A549 (cell line): ENCODE measurements around the gene STEAP1. TPM values are rescaled to one million over a fixed set of nuclear protein-coding genes. Genes with fewer than 3 reads are reported as not detected.

ENCODE experiments used
- ATAC-seq, 2 experiments: fragments of 200-7000 bp in 1 of 2; fragments of >200 bp in 1 of 2; cut with Nextera tagmentation in 1 of 2; cut with Tn5 transposase in 1 of 2; 3 replicates each; pipeline versions ENCODE4 v1.8.0 to v1.9.1; 2018 to 2020; ENCODE audit warnings: mild to moderate bottlenecking in 1 of 2, moderate library complexity in 1 of 2
- CTCF ChIA-PET: fragments of 300-600 bp; sonication (Branson Sonifier 250); formaldehyde crosslinking; extraction: SDS; loops from one replicate; lab custom pipeline; 2021; ENCODE audit warnings: antibody characterized with exemption, inconsistent platforms; lab: Yijun Ruan, JAX
- POLR2A ChIA-PET: fragments of 350-600 bp; formaldehyde crosslinking; extraction: SDS; loops from one replicate; lab custom pipeline; 2021; ENCODE audit warnings: antibody characterized with exemption, inconsistent platforms; lab: Yijun Ruan, JAX
- DNase-seq, 2 experiments: peaks; one replicate each; pipeline versions ENCODE4 v3.0.0 to v3.0.0-alpha.2; 2011 to 2016; ENCODE audit warnings: low read depth in 1 of 2, low spot score in 1 of 2
- FAIRE-seq: peaks from 2 replicates; lab custom pipeline; 2011; peaks lifted over from hg19 to GRCh38; lab: Jason Lieb, UNC
- H3K27ac ChIP-seq, 2 experiments: fragments of >200 bp; sonication (Bioruptor Twin); formaldehyde crosslinking; 3 replicates each; pipeline ENCODE4 v1.5.1; 2016 to 2017
- H3K4me1 ChIP-seq: fragments of >200 bp; sonication (Bioruptor Twin); formaldehyde crosslinking; 3 replicates; pipeline ENCODE4 v1.6.1; 2016
- H3K4me2 ChIP-seq: fragments of >200 bp; sonication (Bioruptor Twin); formaldehyde crosslinking; 3 replicates; pipeline ENCODE4 v1.6.1; 2016
- H3K4me3 ChIP-seq: fragments of >200 bp; sonication (Bioruptor Twin); formaldehyde crosslinking; 3 replicates; pipeline ENCODE4 v1.5.1; 2016
- H3K9me3 ChIP-seq: fragments of >200 bp; sonication (Bioruptor Twin); formaldehyde crosslinking; 3 replicates; pipeline ENCODE4 v1.6.1; 2016
- BCL3 ChIP-seq: fragments of >200 bp; sonication (Bioruptor Twin); formaldehyde crosslinking; IDR thresholded peaks from 3 replicates; pipeline ENCODE4 v1.6.1; 2016
- CEBPB ChIP-seq, 2 experiments: fragments of >200 bp in 1 of 2; sonication (Bioruptor Twin) in 1 of 2; formaldehyde crosslinking in 1 of 2; IDR thresholded peaks; 2 replicates each; pipeline ENCODE4 v1.6.1; 2012 to 2016
- CHD2 ChIP-seq: fragments of 150-350 bp; IDR thresholded peaks from 2 replicates; pipeline ENCODE4 v1.6.1; 2014; ENCODE audit warnings: low read length; ENCODE audit not compliant: partially characterized antibody
- CHD4 ChIP-seq: fragments of 200-600 bp; sonication (generic); IDR thresholded peaks from 2 replicates; pipeline ENCODE4 v1.6.1; 2016; ENCODE audit warnings: antibody characterized with exemption, mild to moderate bottlenecking, borderline replicate concordance
- CTCF ChIP-seq: fragments of >200 bp; sonication (Bioruptor Twin); formaldehyde crosslinking; IDR thresholded peaks from 3 replicates; pipeline ENCODE4 v1.5.1; 2016
- EHF ChIP-seq: fragments of 250-450 bp; sonication (Bioruptor Pico); IDR thresholded peaks from 2 replicates; pipeline ENCODE4 v1.5.0; 2020; ENCODE audit warnings: mild to moderate bottlenecking
- ESRRA ChIP-seq: fragments of 150-350 bp; IDR thresholded peaks from 2 replicates; pipeline ENCODE4 v1.6.1; 2014; ENCODE audit warnings: mild to moderate bottlenecking, low read length, borderline replicate concordance
- FOSL2 ChIP-seq, 2 experiments: fragments of 450-650 bp in 1 of 2; fragments of >200 bp in 1 of 2; sonication (Bioruptor Twin) in 1 of 2; formaldehyde crosslinking; IDR thresholded peaks; 2 replicates each; pipeline versions ENCODE4 v1.5.0 to v1.6.1; 2016 to 2020; ENCODE audit warnings: mild to moderate bottlenecking in 1 of 2, moderate library complexity in 1 of 2
- FOXS1 ChIP-seq: fragments of 250-450 bp; sonication (Bioruptor Pico); IDR thresholded peaks from 2 replicates; pipeline ENCODE4 v1.5.0; 2020; ENCODE audit warnings: mild to moderate bottlenecking, moderate library complexity
- GATA3 ChIP-seq: IDR thresholded peaks from 2 replicates; pipeline ENCODE4 v1.6.1; 2012; ENCODE audit warnings: borderline replicate concordance
- HES2 ChIP-seq: fragments of >200 bp; sonication (Bioruptor Twin); formaldehyde crosslinking; IDR thresholded peaks from 2 replicates; pipeline ENCODE4 v1.6.1; 2016
- HOXB5 ChIP-seq: fragments of 250-450 bp; sonication (Bioruptor Pico); IDR thresholded peaks from 2 replicates; pipeline ENCODE4 v1.5.0; 2020; ENCODE audit warnings: mild to moderate bottlenecking, moderate library complexity
- JUNB ChIP-seq: fragments of >200 bp; sonication (Bioruptor Twin); formaldehyde crosslinking; IDR thresholded peaks from 2 replicates; pipeline ENCODE4 v1.6.1; 2016
- KDM5A ChIP-seq: fragments of 200-600 bp; sonication (generic); IDR thresholded peaks from 2 replicates; pipeline ENCODE4 v1.6.1; 2016; ENCODE audit warnings: antibody characterized with exemption, mild to moderate bottlenecking
- MAFK ChIP-seq: fragments of 450-650 bp; IDR thresholded peaks from 2 replicates; pipeline ENCODE4 v1.6.1; 2014; ENCODE audit not compliant: partially characterized antibody
- POLR2A ChIP-seq: IDR thresholded peaks from 2 replicates; pipeline ENCODE4 v1.6.1; 2012; ENCODE audit warnings: mild to moderate bottlenecking, low read length
- RAD21 ChIP-seq, 2 experiments: fragments of >200 bp in 1 of 2; sonication (Bioruptor Twin) in 1 of 2; formaldehyde crosslinking in 1 of 2; IDR thresholded peaks in 1 of 2; conservative IDR thresholded peaks in 1 of 2; 2 replicates in 1 of 2; 3 replicates in 1 of 2; pipeline ENCODE4 v1.6.1; 2012 to 2018; ENCODE audit warnings: inconsistent platforms in 1 of 2
- RARB ChIP-seq: fragments of 250-450 bp; sonication (Bioruptor Pico); IDR thresholded peaks from 2 replicates; pipeline ENCODE4 v1.8.0; 2021; ENCODE audit warnings: mild to moderate bottlenecking, moderate library complexity
- TP53 ChIP-seq: fragments of 250-450 bp; sonication (Bioruptor Pico); IDR thresholded peaks from 2 replicates; pipeline ENCODE4 v1.5.0; 2021; ENCODE audit warnings: mild to moderate bottlenecking, moderate library complexity
- USF2 ChIP-seq: fragments of 450-650 bp; IDR thresholded peaks from 2 replicates; pipeline ENCODE4 v1.6.1; 2014; ENCODE audit warnings: antibody characterized with exemption
- ZFP36 ChIP-seq: fragments of 450-650 bp; IDR thresholded peaks from 2 replicates; pipeline ENCODE4 v1.6.1; 2014; ENCODE audit warnings: borderline replicate concordance; ENCODE audit not compliant: partially characterized antibody
- ZSCAN20 ChIP-seq: fragments of 250-450 bp; sonication (Bioruptor Pico); IDR thresholded peaks from 2 replicates; pipeline ENCODE4 v1.8.0; 2022; ENCODE audit warnings: mild to moderate bottlenecking, moderate library complexity
- WGBS: methylation state at CpG from one replicate; pipeline ENCODE4 v1.1.6; 2017; ENCODE audit errors: missing lambda C conversion rate; 5-methylcytosine and 5-hydroxymethylcytosine counted together
- polyA plus RNA-seq, 4 experiments: library from polyadenylated mRNA; depleted of rRNA in 3 of 4; stranded (reverse); fragments of >200 nt; fragmentation: RNase III in 1 of 4; extraction: RNeasy Plus Mini Kit Qiagen cat#74134 plus additional on column Dnase treatment in 1 of 4; gene quantifications; 2 replicates in 3 of 4; 3 replicates in 1 of 4; pipeline ENCODE4 v1.2.3, GENCODE V29; 2011 to 2017

STEAP1 gene
- polyA plus RNA-seq, 2 of the 4 experiments (the other 2 are of a cell fraction): 15.7 to 81.3 TPM

- TF ChIP-seq FOXS1 (CRISPR knock-in tag) (no peak), HES2 (no peak), FOSL2 (IDR thresholded peaks at IDR 0.05) (no peak), FOSL2 (CRISPR knock-in tag; IDR thresholded peaks at IDR 0.05) (no peak), RAD21 (conservative IDR thresholded peaks at IDR 0.05 in 1 of 2, IDR thresholded peaks at IDR 0.05 in 1 of 2) (no peak), BCL3 (no peak), CHD2 (no peak), CTCF (no peak)
These were observed 21.9 kb downstream of the STEAP1 start (continued) for GRCh38 chr7:90176195-90176594.

GRCh38 chr7:90178166-90178565 lies 23.9 kb downstream of the STEAP1 start:
- ATAC-seq: no peak

GRCh38 chr7:90178679-90179278 lies 24.5 kb downstream of the STEAP1 start:
- Histone ChIP-seq H3K27ac (peak overlapping the region; percentile 67 to 85), H3K4me3 (no peak overlapping the region), H3K4me1 (peaks cover 45% of the 10 kb centered on the region), H3K9me3 (no peaks in the 10 kb centered on the region), H3K4me2 (peak overlapping the region; percentile 59)
- WGBS: 13% methylated on average over 6 of the region's 6 CpGs
- FAIRE-seq (no peak), DNase-seq (peak; percentile 25 to 60), ATAC-seq (peak; percentile 86 to 91)
- ChIA-PET POLR2A (interaction anchor here (1.2 kb wide), 1 partner anchor 33 kb away, joined by 5 read pairs; the partner anchor contains the start of gene STEAP2), CTCF (interaction anchor here (1.5 to 2.0 kb wide), 2 partner anchors 25 to 32 kb away, joined by 10 to 13 read pairs; partner anchors contain the start of genes STEAP1 and STEAP2)
- TF ChIP-seq JUNB (peak; percentile 66), POLR2A (no peak), RARB (no peak), HOXB5 (CRISPR knock-in tag) (no peak), EHF (CRISPR knock-in tag) (no peak), CEBPB (IDR thresholded peaks at IDR 0.05) (no peak), MAFK (no peak), FOXS1 (CRISPR knock-in tag) (no peak), FOSL2 (IDR thresholded peaks at IDR 0.05) (peak; percentile 59; the same call in 1 of the 2 replicates), FOSL2 (CRISPR knock-in tag; IDR thresholded peaks at IDR 0.05) (peak; percentile 85), GATA3 (peak; percentile 22; the same call in 1 of the 2 replicates), TP53 (CRISPR knock-in tag) (no peak)

More at GRCh38 chr7:90178166-90178565, 23.9 kb downstream of the STEAP1 start:
- CTCF ChIA-PET: interaction anchor here (1.5 to 2.0 kb wide), 2 partner anchors 24 to 33 kb away, joined by 10 to 13 read pairs; partner anchors contain the start of genes STEAP1 and STEAP2
- 93% methylated on average over 2 of the region's 2 CpGs for WGBS
- H3K9me3 ChIP-seq: no peaks in the 10 kb centered on the region
- H3K27ac ChIP-seq: peak overlapping the region; percentile 67 to 85
- FAIRE-seq: no peak
- peaks cover 45% of the 10 kb centered on the region for H3K4me1 ChIP-seq
- DNase-seq: no peak
- H3K4me2 ChIP-seq: peak overlapping the region; percentile 59
- TF ChIP-seq ZSCAN20 (CRISPR knock-in tag) (no peak), KDM5A (no peak), CHD4 (no peak), EHF (CRISPR knock-in tag) (no peak), ZFP36 (no peak), USF2 (no peak), ESRRA (no peak)
- H3K4me3 ChIP-seq: no peak overlapping the region
- POLR2A ChIA-PET: interaction anchor here (1.2 kb wide), 1 partner anchor 34 kb away, joined by 5 read pairs; the partner anchor contains the start of gene STEAP2
